ENCODE results near the gene NOTCH2.

Gene NOTCH2

DNA sequence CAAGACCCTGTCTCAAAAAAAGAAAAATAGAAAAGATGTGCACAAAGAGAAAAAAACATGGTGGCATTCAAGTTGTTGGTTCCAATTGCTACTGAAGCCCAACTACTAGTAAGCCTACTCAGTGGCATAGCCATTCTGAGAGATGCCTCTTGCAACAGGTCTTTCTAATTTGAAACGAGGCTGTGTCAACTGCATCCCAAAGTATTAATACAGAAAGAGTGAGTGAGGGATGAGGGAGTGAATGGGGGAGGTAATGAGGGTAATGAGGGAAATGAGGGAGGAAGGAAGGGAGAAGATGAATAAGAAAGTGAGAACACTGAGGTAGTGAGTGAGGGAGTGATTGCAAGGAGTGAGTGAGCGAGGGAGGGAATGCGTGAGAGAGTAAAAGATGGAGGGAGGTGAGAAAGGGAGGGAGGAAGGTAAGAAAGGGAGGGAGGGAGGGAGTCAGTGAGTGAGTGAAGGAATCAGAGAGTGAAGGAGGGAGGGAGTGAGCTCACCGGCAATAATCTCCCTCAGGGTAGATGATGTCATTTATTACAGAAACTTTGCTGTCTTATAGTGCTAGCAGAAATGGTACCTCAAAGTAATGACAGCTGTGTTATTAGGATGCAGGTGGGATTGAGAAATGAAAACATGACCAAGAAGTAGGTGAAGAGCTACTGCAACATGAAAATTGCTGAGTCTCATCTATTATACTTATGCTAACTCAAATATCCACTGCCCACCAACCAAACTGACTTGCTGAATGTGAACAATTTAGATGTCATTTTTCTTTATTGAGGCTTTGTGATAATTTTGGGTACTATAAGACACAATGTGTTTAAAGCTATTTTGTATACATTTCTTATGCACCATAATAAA lies 97.5 kb downstream of the NOTCH2 start:
- no peak for DNase-seq

- no peak for DNase-seq
These were observed 100.9 kb downstream of the NOTCH2 start for GRCh38 chr1:119968601-119969000.

- DNase-seq = peak; percentile 31 to 68 (median 56)
These were observed 101.4 kb downstream of the NOTCH2 start for GRCh38 chr1:119968068-119968492.

DNA sequence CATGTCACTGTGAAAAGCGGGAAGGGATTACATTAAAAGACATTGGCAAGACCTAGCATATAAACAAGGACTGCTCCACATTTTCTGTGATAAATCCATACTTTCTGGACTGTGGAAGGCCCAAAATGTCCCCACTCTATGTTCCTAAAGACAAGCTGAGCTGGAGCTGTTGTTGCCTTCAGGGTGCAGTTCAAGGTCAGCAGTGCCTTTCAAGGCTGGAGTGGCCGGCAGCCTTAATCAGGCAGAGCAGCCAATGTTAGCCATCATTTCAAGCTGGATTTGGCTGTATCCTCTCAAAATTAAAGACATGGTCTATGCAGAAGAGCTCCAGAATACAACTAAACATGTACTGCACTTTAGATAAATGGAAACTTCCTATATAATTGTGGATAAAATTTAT lies 102.8 kb downstream of the NOTCH2 start:
- no peak for DNase-seq

DNA sequence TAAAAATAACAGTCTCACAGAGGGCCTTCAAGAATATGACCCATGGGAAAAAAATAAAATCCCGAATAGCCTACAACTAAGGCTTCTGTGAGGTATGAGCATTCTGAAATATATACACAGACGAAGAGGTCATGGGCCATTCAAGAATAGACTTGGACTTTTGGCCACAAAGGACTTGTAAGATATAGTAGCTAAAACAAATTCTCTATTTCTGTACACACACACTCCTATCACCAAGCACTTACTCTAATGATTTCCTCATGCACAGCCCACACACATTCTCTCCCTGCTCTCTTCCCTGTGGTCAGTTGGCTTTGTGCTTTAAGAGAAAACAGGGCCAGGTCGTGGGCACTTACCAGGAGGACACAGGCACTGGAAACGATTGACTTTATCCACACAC lies 103.4 kb downstream of the NOTCH2 start:
- DNase-seq = no peak

- no peak for DNase-seq
These were observed 104.6 kb downstream of the NOTCH2 start for GRCh38 chr1:119964673-119965363.

GRCh38 chr1:119962296-119962968 lies 107.0 kb downstream of the NOTCH2 start:
- DNase-seq = no peak

DNA sequence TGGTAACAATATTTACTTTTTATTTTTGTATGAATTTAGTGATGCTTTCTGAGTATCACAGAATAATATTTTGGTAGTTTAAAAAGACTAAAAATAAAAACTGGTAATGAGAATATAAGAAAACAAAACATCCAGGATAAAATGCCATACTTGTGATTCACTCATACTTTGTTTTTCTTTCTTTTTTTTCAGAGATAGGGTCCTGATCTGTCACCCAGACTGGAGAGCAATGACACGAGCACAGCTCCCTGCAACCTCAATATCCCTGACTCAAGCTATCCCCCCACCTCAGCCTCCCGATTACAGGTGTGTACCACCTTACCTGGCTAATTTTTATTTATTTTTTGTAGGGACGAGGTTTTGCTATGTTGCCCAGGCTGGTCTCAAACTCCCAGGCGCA lies 109.0 kb downstream of the NOTCH2 start:
- DNase-seq = no peak

DNA sequence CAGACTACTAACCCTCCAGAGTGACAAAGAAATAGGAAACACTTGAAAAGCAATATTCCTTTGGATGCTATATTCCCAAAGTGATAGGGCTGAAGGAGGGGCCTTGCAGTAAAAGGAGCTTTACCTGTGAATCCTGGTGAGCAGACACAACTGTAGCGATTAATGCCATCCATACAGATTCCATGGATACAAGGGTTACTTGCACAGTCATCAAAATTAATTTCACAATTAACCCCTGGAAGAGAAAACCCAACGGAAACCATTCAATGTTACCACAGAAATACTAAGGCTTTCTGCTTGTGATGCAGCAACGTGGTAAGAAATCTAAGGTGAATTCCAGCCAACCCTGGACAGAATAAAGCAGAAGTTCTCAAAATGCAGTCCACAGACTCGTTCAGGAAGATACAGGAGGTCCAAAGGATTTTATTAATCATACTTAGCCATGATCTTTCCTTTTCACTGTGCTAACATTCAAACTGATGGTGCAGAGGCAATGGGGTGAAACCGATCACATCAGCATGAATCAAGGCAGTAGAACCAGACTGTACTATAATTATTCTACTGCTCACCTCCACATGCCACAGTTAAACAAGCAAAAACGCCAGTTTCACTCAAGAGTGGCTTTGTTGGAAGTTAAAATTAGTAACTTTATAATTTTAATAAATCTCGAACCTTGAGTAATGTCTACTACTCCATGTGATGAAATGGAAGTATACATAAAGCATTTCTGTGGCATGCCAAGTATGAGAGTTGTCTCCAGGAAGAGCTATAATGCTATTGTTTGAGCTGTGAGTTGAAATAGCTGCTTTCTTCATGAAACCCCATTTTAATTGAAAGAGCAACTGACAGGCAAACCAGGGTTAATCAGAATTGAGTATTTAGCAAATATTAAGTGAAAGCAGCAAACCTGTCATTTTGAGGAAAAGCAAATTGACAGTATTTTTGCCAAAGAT lies 109.9 kb downstream of the NOTCH2 start:
- DNase-seq = no peak

GRCh38 chr1:119958223-119958622 lies 111.2 kb downstream of the NOTCH2 start:
- DNase-seq = no peak

DNA sequence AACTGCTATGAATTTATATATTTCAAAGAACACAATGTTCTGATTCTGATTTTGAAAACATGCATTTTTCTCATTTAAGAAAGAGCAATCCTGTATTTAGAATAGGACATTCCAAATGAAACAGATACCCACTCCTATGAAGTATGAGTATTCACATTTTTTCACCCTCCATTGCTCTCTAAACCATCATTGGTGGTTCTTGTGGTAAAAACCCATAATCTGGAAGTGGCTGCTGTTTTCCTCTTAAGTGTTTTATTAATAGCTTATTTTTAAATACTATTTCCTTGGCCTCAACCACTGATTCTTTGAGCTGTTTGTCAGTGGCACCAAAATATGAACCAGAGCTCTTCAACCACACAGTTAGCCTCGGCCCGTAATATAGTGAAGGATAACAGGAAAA lies 113.2 kb downstream of the NOTCH2 start:
- DNase-seq = no peak

GRCh38 chr1:119954476-119955422 lies 114.7 kb downstream of the NOTCH2 start:
- DNase-seq = no peak

DNA sequence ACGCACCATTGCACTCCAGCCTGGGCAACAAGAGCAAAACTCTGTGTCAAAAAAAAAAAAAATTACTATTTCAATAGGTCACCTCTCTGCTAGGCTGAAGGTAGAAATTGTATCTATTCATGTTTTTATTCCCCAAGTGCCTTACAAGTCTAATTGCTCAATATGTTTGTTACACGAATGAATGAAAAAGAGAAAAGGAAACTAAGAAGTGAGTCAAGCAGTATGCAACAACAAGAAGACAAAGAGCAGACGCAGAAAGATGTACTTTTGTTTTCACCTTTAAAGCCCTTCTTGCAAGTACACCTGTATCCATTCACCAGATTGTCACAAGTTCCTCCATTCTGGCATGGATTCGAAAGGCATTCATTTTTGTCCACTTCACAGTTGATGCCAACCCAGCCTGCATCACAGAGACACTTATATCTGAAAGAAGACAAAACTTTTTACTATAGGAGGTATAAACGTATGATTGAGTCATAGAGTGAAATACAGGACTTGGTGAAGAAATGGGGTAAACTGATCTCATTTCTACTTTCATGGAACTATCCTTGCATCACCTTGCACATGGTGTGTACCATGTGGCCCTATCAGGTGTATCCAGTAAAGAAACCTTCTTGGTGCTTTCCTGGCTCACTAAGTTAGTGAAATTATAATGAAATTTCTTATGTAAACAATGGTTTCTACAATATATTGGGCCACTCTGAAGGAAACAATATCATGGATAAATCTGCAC lies 116.0 kb downstream of the NOTCH2 start:
- no peak for DNase-seq

GRCh38 chr1:119952496-119952895 lies 117.0 kb downstream of the NOTCH2 start:
- DNase-seq = no peak

- peak in 5 of 6 experiments; percentile 29 to 60 (median 49) for DNase-seq
These were observed 120.9 kb downstream of the NOTCH2 start for GRCh38 chr1:119948342-119949214.

DNA sequence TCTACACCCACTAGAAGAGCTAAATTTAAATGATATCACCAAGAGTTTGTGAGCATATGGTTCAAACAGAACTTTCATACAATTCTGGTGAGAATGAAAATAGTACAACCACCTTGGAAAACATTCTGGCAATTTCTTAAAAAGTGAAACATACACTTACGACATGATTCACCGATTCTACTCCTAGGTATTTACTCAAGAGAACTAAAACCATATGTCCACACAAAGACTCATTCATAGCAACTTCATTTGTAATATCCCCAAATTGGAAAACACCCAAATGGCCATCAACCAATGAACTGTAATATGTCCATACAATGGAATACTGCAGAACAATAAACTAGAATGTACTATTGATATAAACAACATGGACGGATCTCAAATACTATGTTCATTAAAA lies 122.0 kb downstream of the NOTCH2 start:
- no peak for DNase-seq

- no peak for DNase-seq
These were observed 122.7 kb downstream of the NOTCH2 start for GRCh38 chr1:119946724-119947123.

DNA sequence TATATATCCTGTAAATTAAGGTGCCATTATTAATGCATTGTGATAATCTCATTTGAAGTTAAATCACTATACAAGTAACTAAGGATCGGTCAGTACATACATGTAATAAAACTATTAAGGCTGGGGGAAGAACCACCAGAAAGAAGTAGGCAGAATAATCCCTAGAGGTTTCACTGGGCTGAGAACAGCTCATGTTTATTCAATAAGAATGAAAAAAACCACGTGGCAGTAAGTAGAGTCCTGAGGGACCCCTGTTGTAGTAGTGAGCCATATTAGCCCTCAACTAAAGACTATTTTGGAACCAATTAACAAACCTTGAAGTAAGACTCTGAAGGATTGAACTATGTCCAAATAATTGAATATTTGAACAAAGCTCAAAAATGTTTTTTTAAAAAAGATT lies 126.2 kb downstream of the NOTCH2 start:
- DNase-seq = no peak

DNA sequence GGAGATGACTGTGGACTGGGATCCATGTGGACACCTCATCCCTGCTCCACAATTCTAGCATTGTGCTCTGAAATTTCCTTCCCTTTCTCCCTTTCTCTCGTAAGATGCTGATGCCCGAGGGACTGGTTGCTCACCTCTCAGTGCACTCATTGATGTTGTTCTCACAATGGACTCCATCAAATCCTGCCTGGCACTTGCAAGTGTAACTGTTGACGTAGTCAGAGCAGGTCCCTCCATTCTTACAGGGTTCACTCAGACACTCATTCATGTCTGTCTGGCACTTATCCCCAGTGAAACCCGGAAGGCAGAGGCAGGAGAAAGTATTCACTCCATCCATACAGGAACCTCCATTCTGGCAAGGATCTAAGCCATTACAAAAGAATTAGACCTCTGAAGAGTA lies 128.1 kb downstream of the NOTCH2 start:
- DNase-seq = no peak

DNA sequence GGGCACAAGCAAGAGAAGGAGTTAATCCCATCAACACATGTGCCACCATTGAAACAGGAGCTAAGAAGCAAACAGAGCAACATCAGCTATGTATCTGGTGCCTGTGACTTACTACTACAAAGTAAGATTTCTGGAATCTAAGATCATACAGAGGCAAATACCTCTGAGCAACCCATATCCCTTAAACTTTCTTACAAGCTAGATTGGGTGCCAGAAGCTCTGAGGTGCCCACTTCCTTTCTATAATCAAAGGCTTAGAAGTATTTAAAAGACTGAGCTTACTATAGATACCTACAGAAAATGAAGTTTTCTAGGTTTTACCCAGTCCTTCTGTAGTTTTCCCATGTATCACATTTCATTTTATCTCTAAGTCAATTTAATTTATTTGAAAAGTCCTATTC lies 128.8 kb downstream of the NOTCH2 start:
- DNase-seq = peak in 2 of 6 experiments; percentile 6 to 20

Data from stimulated activated naive CD4-positive, alpha-beta T cell (primary cell).